NCI-H146 treated with DMSO at 0.1 percent for 48 hours (cell line): Measurements from ENCODE around the gene USP10.

Experiments used
- DNase-seq: peaks from one replicate; lab custom pipeline; 2025; ENCODE audit not compliant: unreplicated experiment; lab: John Stamatoyannopoulos, UW

Gene USP10

DNA sequence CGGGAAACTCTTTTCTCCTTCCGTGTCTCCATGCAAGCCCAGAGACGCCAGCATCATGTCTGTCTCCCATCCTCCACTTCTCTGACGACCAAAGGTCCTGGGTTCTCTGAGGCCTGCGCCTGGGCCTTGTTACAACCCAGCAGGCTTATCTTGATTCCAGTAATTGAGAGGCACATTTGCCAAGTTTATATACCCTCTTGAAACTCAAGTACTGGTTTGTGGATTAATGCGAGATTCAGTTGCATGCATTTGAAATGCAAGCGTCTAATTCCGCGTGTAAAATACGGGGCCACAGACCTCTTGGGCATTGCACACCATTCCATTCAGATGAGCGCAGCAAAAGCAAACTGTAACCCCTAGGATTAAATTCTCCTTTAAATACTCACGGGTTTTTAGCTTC lies 91.3 kb downstream of the USP10 start:
- no peak for DNase-seq

GRCh38 chr16:84791501-84791900 lies 91.7 kb downstream of the USP10 start:
- no peak for DNase-seq

DNA sequence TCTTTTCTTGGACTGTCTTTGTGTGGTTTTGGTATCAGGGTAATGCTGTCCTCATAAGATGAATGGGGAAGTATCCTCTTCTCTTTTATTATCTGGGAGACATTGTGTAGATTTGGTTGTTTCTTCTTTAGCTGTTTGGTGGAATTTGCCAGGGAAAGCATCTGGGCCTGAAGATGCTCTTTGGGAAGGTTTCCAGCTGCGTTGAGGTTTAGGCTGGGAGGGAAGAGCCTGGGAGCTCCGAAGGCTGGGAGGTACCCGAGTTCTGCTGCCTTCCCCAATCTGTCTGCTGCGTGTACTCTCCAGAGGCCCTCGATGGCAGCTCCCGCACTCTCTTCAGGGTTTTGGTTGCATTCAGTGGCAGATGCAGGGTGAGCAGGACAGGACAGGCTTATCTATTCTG lies 94.4 kb downstream of the USP10 start:
- no peak for DNase-seq

- DNase-seq = no peak
Measured at GRCh38 chr16:84794626-84795025, 94.8 kb downstream of the USP10 start.

DNA sequence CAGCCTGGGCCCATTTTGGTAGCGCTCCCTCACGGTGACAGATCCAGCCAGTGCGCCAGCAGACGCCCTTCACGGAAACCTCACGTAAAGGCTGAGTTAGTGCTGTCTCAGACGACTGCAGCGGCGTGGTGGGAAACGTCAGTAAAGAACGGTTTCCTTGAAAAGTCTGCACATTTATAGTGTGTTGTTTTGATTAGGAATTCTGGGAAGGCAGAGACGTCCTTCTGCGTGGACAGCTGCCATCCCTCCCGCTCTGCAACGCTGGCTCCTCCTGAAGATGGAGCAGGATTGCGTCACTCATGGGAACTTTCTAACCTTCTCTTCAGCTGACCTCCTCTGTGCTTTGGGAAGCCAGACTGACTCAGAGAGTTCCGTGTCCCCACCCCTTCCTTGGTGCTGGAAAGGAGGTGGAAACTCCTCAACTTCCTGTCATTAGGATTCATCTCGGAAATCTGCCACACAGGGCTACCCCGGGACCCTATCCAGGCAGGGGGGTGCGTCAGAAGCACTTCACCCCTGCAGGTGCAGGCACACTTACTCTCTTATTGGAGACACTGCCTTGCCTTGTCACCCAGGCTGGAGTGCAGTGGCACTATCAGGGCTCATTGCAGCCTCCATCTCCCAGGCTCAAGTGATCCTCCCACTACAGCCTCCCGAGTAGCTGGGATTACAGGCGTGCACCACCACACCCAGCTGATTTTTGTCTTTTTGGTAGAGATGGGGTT lies 95.7 kb downstream of the USP10 start:
- DNase-seq = no peak

DNA sequence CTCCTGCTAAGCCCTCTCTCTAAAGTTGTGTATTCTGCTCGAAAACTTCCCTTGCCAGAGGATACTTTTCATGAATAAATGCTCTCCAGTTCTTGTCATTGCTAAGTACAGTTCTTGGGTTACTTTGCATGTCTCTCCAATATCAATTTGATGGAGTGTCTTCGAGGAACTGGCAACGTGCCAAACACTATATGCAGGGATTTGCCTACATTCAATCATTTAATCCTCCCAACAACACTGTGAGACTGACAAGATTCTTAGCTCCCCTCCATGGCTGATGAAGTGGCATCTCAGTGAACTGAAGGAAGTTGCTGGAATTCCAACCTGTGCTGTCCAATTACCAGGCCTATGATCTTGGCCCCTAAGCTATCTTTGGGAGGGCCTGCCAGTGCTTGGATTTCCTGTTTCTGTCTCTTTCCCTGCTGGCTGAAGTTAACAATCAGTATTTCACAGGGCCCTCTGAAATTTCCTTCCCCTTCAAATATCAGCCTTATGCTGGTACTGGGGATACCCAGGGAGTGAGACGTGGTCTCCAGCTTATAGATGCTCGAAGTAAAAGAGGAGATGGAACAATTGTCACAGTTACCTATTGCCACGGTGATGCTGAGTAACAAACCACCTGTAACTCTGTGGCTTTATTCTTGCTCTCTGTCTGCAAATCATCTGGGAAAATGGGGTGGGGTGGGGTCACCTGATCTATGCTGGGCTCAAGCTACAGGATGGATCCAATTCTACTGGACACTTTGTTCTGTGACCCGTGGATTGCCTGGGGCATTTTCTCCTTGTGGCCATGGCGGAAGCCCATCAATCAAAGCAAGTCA lies 100.6 kb downstream of the USP10 start:
- no peak for DNase-seq

DNA sequence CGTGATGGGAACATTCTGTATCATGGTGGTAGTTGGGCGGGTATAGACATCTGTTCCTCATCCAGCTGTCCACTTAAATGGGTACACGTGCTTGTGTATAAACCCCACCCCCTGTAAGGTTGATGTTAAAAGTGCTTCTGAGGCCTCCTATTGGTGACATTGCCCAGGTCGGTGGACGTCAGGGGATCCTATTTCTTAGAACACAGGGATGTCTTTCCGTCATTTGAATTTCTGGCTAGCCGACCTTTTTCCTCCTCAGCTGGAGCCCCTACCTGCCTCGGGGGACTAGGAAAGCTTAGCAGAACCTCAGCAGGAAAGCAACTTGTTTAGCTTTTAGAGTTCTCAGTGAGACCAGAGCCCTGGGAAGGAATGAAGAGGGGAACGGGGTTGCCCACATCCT lies 103.3 kb downstream of the USP10 start:
- DNase-seq = no peak

- DNase-seq = no peak
Measured at GRCh38 chr16:84804326-84804725, 104.5 kb downstream of the USP10 start.

DNA sequence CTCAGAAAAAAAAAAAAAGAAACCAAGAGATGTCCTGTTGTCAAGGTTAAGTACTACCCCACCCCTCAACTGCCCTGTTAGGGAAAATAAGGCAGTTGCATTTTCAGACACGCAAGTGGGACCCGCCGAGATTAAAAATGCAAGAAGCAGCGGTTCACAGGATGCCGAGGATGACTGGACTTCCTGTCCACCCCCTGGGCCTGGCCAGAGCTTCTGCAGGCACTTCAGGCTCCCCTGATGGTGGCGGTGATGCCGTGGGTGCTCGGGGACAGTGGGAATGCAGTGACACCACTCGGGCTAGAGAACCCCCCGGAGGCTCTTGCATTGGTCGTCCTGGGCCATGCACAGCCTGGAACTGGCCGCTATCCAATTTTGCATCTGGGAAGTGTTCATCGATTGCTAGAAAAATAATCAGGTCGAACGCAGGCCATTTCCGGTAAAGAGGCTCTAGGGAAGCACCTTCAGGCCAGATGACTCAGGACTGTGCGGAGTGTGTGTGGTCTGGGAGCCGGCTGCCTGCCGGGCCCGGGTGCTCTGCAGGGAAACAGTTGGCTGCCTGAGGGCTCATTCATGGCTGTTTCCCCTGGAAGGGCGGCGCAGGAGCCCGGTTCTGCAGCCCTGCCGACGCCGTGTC lies 106.6 kb downstream of the USP10 start:
- DNase-seq = no peak

DNA sequence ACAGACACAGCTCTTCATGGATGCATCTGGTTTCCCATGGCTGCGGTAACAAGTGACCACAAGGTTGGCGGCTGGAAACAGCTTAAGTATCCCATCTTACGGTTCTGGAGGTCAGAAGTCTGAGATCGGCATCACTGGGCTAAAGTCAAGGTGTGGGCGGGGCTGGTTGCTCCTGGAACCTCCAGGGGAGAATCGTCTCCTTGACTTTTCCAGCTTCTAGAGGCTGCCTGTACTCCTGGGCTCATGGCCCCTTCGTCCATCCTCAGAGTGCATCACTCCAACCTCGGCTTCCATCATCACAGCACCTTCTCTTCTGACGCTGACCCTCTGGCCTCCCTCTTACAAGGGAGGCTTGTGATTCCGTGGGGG lies 107.1 kb downstream of the USP10 start:
- DNase-seq = no peak

- no peak for DNase-seq
Measured at GRCh38 chr16:84807776-84808175, 108.0 kb downstream of the USP10 start.

DNA sequence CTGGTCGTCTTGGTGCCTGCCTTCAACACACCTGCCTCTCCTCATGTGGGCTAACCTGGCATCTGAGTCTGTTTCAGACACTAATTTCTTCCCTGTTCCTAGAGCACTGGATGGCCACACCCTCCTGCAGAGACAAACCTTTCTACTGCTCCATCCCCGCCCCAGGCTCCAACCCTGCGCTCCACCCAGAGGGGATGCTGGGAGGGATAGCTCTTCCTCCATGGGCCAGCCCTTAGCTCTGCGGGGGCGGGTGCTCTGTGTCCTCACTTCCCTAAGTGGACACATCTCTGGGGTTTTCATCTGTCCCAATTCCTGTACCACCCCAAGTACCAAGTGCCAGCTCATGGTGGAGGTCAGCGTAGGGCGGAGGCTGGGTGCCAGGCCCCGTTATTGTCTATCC lies 109.0 kb downstream of the USP10 start:
- no peak for DNase-seq

DNA sequence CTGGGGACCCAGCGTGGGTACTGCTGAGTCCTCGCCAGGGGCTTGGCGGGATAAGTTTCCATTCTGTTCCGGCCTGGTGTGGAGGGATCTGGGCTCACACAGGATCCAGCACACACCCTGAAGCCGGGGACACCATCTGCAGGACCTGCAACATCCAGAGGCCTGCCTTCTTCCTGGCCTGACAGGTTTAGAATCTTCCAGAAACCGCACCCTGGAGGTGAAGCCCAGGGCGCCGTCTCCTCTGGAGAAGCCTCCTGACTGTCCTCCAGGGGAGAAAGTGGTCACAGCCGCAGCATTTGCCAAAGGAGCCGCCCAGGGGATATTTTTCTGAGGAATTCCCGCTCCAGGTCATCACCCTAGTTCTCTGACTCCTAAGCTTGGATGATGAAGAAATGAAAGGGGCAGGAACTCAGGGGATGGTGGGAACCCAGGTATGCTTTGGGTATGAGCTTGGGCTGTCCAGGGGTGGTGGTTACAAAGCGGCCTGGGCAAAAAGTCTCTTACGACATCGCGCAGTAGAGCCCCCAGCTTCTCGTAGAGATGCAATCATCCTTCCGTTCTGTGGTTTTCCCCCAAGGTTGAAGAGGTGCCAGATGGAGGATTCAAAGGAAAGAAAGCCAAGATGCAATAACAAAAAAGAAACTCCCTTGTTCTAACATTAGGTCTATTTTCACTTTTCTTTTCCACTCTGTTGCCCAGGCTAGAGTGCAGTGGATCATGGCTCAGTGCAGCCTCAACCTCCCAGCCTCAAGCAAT lies 110.9 kb downstream of the USP10 start:
- no peak for DNase-seq

GRCh38 chr16:84811529-84811928 lies 111.7 kb downstream of the USP10 start:
- DNase-seq = no peak

GRCh38 chr16:84813141-84813934 lies 113.5 kb downstream of the USP10 start:
- DNase-seq = no peak

- DNase-seq = no peak
Measured at GRCh38 chr16:84815462-84815861, 115.7 kb downstream of the USP10 start.

GRCh38 chr16:84816023-84816422 lies 116.2 kb downstream of the USP10 start:
- DNase-seq = no peak

DNA sequence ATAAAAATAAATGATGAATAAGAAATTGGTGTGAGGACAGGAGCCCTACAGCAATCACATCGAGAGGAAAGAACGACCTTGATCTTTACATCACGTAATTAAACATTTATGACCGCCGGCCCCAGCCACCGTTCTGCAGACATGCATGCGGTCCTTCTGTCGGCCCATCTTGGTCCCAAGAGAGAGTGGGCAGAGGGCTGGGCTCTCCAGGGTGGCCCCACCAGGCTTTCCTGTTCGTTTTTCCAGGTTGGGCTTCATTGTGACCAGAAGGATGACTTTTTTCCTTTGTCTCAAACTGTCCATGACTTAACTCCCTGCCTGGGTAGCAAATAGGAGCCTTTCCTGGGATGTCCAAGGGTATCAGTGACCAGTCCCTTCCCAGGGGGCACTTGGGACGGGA lies 116.7 kb downstream of the USP10 start:
- no peak for DNase-seq

GRCh38 chr16:84817206-84817605 lies 117.4 kb downstream of the USP10 start:
- DNase-seq = no peak

- DNase-seq = no peak
Measured at GRCh38 chr16:84817613-84818012, 117.8 kb downstream of the USP10 start.

DNA sequence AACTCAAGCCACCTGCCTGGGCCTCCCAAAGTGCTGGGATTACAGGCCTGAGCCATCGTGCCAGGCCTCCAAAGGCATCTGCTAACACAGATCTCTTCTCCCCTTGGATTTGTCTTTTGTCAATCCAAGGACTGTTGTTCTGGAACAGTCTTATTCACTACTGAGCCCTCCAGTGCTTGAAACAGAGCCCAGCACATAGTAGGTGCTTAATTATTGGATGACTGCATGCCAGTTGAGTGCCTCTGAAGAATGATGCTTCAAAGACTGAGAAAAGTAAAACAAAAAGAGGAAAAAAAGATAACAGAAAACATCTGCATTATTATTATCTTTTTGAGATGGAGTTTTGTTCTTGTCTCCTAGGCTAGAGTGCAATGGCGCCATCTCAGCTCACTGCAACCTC lies 118.3 kb downstream of the USP10 start:
- DNase-seq = no peak
